PC-3 (cell line): Measurements from ENCODE around the gene ZNF648. TPM values are rescaled to one million over a fixed set of nuclear protein-coding genes. Genes with fewer than 3 reads are reported as not detected.

Source experiments
- ATAC-seq: fragments of 200-7000 bp; cut with Tn5 transposase; 2 replicates; pipeline ENCODE4 v1.9.1; 2020; ENCODE audit warnings: mild to moderate bottlenecking, moderate library complexity
- BruUV-seq: library from RNA; stranded (reverse); fragments of 400-500 nt; replicated peaks from 2 replicates; lab custom pipeline; 2021; lab: Mats Ljungman, UMichigan
- CTCF ChIA-PET: fragments of 300-600 bp; sonication (Branson Sonifier 250); formaldehyde crosslinking; loops from one replicate; lab custom pipeline; 2022; ENCODE audit warnings: antibody characterized with exemption; lab: Charles Lee
- POLR2A ChIA-PET: fragments of 300-600 bp; sonication (Branson Sonifier 250); formaldehyde crosslinking; loops from one replicate; lab custom pipeline; 2022; ENCODE audit warnings: antibody characterized with exemption; ENCODE audit not compliant: unreplicated experiment; lab: Charles Lee
- DNase-seq: peaks from one replicate; pipeline ENCODE4 v3.0.0-alpha.2; 2015
- H2AFZ ChIP-seq: fragments of 300-600 bp; sonication (generic); 2 replicates; pipeline ENCODE4 v1.6.0; 2016; ENCODE audit warnings: antibody characterized with exemption, low read length
- H3F3A ChIP-seq: fragments of 300-600 bp; sonication (generic); one replicate; pipeline ENCODE4 v1.6.0; 2017; ENCODE audit warnings: antibody characterized with exemption, low read length, control low read depth, mild to moderate bottlenecking; ENCODE audit not compliant: unreplicated experiment
- H3K27ac ChIP-seq: fragments of 300-600 bp; sonication (generic); 2 replicates; pipeline ENCODE4 v1.5.1; 2016; ENCODE audit warnings: mild to moderate bottlenecking, low read length
- H3K27me3 ChIP-seq: fragments of 300-600 bp; sonication (generic); 2 replicates; pipeline ENCODE4 v1.6.1; 2016; ENCODE audit warnings: low read length, mixed read lengths
- H3K36me3 ChIP-seq: fragments of 300-600 bp; sonication (generic); 2 replicates; pipeline ENCODE4 v1.6.1; 2016; ENCODE audit warnings: low read depth, mixed run types, low read length, mixed read lengths
- H3K4me1 ChIP-seq: fragments of 300-600 bp; sonication (generic); 2 replicates; pipeline ENCODE4 v1.5.1; 2016; ENCODE audit warnings: low read length; ENCODE audit not compliant: insufficient read depth
- H3K4me2 ChIP-seq: fragments of 300-600 bp; sonication (generic); 2 replicates; pipeline ENCODE4 v1.6.0; 2016; ENCODE audit warnings: low read length
- H3K4me3 ChIP-seq: fragments of 300-600 bp; sonication (generic); 2 replicates; pipeline ENCODE4 v1.5.1; 2016; ENCODE audit warnings: mild to moderate bottlenecking, low read length, mixed read lengths
- H3K79me2 ChIP-seq: fragments of 300-600 bp; sonication (generic); 2 replicates; pipeline ENCODE4 v1.6.1; 2017; ENCODE audit warnings: low read length, mixed read lengths
- H3K9ac ChIP-seq: fragments of 300-600 bp; sonication (generic); 2 replicates; pipeline ENCODE4 v1.6.0; 2016; ENCODE audit warnings: mild to moderate bottlenecking, low read length
- H3K9me2 ChIP-seq: fragments of 300-600 bp; sonication (generic); replicated peaks from 2 replicates; pipeline ENCODE4 v1.6.1; 2016; ENCODE audit warnings: mixed run types, low read length, mixed read lengths
- H3K9me3 ChIP-seq: fragments of 300-600 bp; sonication (generic); 2 replicates; pipeline ENCODE4 v1.6.1; 2016; ENCODE audit warnings: low read length, mixed read lengths
- H4K20me1 ChIP-seq: fragments of 300-600 bp; sonication (generic); 2 replicates; pipeline ENCODE4 v1.6.1; 2016; ENCODE audit warnings: low read length, mixed read lengths
- CTCF ChIP-seq: fragments of 300-600 bp; sonication (generic); conservative IDR thresholded peaks from 2 replicates; pipeline ENCODE4 v1.5.1; 2017; ENCODE audit warnings: antibody characterized with exemption, low read depth, mild to moderate bottlenecking, low read length
- EZH2 ChIP-seq: fragments of 300-600 bp; sonication (generic); IDR thresholded peaks from one replicate; pipeline ENCODE4 v1.6.1; 2017; ENCODE audit warnings: antibody characterized with exemption, mild to moderate bottlenecking, low read length; ENCODE audit not compliant: unreplicated experiment
- EZH2phosphoT487 ChIP-seq: fragments of 300-600 bp; sonication (generic); IDR thresholded peaks from 2 replicates; pipeline ENCODE4 v1.6.1; 2018; ENCODE audit warnings: mild to moderate bottlenecking, antibody characterized with exemption, low read length, borderline replicate concordance
- intact Hi-C: fragments of 100-400 bp; cut with micrococcal nuclease; formaldehyde crosslinking; loops from 2 replicates; pipeline ENCODE4 v1.9.0; 2023
- total RNA-seq: library from RNA; depleted of rRNA; stranded (reverse); fragments of >200 nt; gene quantifications from 2 replicates; pipeline ENCODE4 v1.2.3, GENCODE V29; 2014

The ZNF648 gene
- total RNA-seq, 1 experiment from 2014 or later: not detected

- H3K36me3 ChIP-seq: no peaks in the 10 kb centered on the region
- no peaks in the 10 kb centered on the region for H3K4me1 ChIP-seq
- no peak overlapping the region for H2AFZ ChIP-seq
- ATAC-seq: no peak
- TF ChIP-seq EZH2phosphoT487 (no peak), CTCF (no peak), EZH2 (no peak)
- no peak overlapping the region for H3K4me3 ChIP-seq
- H3K9me3 ChIP-seq: no peaks in the 10 kb centered on the region
- H3K9ac ChIP-seq: no peak overlapping the region
- no TSS peak for BruUV-seq
- H3K27me3 ChIP-seq: no peaks in the 10 kb centered on the region
- ChIA-PET CTCF (no interaction called here), POLR2A (no interaction called here)
- no peaks in the 10 kb centered on the region for H3K79me2 ChIP-seq
- no peak for DNase-seq
- no peaks in the 10 kb centered on the region for H4K20me1 ChIP-seq
- H3K4me2 ChIP-seq: no peak overlapping the region
- H3F3A ChIP-seq: no peaks in the 10 kb centered on the region
- H3K27ac ChIP-seq: no peak overlapping the region
- intact Hi-C loops: no loop called here
- no peaks in the 10 kb centered on the region for H3K9me2 ChIP-seq
These were observed 5.4 kb upstream of the ZNF648 start for GRCh38 chr1:182066934-182067333.

GRCh38 chr1:182065126-182065845, 3.8 kb upstream of the ZNF648 start:
- intact Hi-C loops: no loop called here
- no peaks in the 10 kb centered on the region for H3K27me3 ChIP-seq
- no peak for TF ChIP-seq EZH2phosphoT487
- no peak for TF ChIP-seq EZH2
- no peak for TF ChIP-seq CTCF
- no TSS peak for BruUV-seq
- H4K20me1 ChIP-seq: no peaks in the 10 kb centered on the region
- DNase-seq (no peak), ATAC-seq (no peak)
- H3K4me1 ChIP-seq: no peaks in the 10 kb centered on the region
- ChIA-PET CTCF (no interaction called here), POLR2A (no interaction called here)
- no peak overlapping the region for H3K4me3 ChIP-seq
- H3K36me3 ChIP-seq: no peaks in the 10 kb centered on the region
- no peaks in the 10 kb centered on the region for H3F3A ChIP-seq
- H3K79me2 ChIP-seq: no peaks in the 10 kb centered on the region
- no peak overlapping the region for H3K27ac ChIP-seq
- no peak overlapping the region for H2AFZ ChIP-seq
- H3K9ac ChIP-seq: no peak overlapping the region
- no peak overlapping the region for H3K4me2 ChIP-seq
- no peaks in the 10 kb centered on the region for H3K9me2 ChIP-seq
- H3K9me3 ChIP-seq: no peaks in the 10 kb centered on the region

GRCh38 chr1:182064611-182065010, 3.1 kb upstream of the ZNF648 start:
- no peak for ATAC-seq
- BruUV-seq: no TSS peak

More at GRCh38 chr1:182064611-182065010, 3.1 kb upstream of the ZNF648 start:
- H3K9me2 ChIP-seq: no peaks in the 10 kb centered on the region
- H3F3A ChIP-seq: no peaks in the 10 kb centered on the region
- no peak overlapping the region for H2AFZ ChIP-seq
- H3K9me3 ChIP-seq: no peaks in the 10 kb centered on the region
- H3K4me1 ChIP-seq: no peaks in the 10 kb centered on the region
- H3K27me3 ChIP-seq: no peaks in the 10 kb centered on the region
- no peak for DNase-seq
- H3K4me3 ChIP-seq: no peak overlapping the region
- ChIA-PET POLR2A (no interaction called here), CTCF (no interaction called here)
- no peak for TF ChIP-seq EZH2phosphoT487
- no peak for TF ChIP-seq CTCF
- no peak for TF ChIP-seq EZH2
- no peak overlapping the region for H3K9ac ChIP-seq
- no peaks in the 10 kb centered on the region for H3K79me2 ChIP-seq
- no peak overlapping the region for H3K4me2 ChIP-seq
- H4K20me1 ChIP-seq: no peaks in the 10 kb centered on the region
- intact Hi-C loops: no loop called here
- H3K27ac ChIP-seq: no peak overlapping the region
- no peaks in the 10 kb centered on the region for H3K36me3 ChIP-seq
